NCI-H2196 treated with DMSO at 0.1 percent for 48 hours (cell line): ENCODE data around the gene SLC2A10.

ENCODE experiments used
- DNase-seq: peaks from one replicate; lab custom pipeline; 2025; ENCODE audit not compliant: unreplicated experiment; lab: John Stamatoyannopoulos, UW

Gene SLC2A10

DNA sequence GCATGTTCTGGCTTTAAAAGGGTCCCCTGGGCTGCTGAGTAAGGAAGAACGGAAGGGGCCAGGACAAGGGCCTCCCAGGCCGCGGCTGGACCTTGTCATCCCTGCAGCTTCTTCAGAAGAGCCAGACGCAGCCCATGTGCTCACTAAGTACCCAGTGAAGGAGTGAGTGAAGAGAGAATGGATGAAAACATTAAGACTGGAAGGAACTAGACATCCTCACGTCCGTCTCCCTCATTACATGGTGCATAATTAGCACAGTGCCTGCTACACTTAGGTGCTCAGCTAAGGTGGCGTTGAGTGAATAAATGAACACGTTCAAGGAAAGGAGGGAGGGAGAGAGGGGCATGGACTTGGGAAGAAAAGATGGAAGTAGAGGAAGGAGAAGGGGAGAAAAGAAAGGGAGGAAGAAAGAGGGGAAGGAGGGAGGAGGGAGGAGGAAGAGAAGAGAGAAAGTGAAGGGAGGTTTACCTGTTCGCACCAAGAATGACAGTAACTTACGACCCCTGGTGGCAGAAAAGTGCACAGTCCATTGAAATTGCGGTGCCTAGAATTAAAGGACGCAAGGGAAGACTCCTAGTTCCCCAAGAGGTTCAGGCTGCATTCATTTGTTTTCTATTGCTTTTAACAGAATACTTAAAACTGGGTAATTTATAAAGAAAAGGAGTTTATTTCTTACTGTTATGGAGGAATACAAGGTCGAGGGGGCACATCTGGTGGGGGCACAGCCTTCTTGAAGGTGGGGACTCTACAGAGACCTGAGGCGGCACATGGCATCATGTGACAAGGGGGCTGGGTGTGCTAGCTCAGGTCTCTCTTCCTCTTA, 28.2 kb upstream of the SLC2A10 start:
- DNase-seq = peak; percentile 51

DNA sequence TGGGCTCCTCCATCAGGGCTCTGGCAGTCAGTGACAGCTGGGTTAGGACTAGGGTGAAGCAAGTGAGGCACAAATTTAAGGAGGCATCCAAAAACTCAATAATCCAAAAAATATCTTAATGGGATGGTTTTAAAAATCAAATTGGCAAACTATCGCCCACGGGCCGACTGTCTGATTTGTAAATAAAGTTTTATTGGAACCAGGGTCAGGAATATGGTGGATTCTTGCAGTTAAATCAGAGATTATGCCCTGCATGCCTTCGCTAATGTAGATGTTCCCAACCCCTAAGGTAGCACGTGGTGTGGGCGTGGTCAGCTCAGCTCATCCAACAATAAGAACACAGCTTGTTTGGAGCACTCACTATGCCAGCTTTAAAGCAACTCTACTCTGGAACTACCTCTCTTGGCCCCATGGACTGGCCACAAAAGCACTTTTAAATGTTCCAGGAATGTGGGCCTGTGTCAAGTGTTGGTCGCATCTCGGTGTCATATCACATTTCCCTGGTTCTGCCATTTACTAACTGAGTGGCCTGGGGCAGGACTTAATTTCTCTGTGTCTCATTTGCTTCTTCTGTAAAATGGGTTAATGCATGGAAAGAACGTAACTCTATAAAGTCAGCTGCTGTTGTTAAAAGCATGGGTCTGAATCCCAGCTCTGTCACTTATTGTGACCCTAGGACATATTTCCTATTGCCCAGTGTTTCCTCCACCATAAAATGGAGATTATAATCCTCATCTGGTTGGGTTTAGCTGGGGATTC, 27.2 kb upstream of the SLC2A10 start:
- no peak for DNase-seq

- DNase-seq = no peak
Measured at GRCh38 chr20:46683011-46683667, 26.3 kb upstream of the SLC2A10 start.

- no peak for DNase-seq
Measured at GRCh38 chr20:46683668-46683938, 25.8 kb upstream of the SLC2A10 start.

DNA sequence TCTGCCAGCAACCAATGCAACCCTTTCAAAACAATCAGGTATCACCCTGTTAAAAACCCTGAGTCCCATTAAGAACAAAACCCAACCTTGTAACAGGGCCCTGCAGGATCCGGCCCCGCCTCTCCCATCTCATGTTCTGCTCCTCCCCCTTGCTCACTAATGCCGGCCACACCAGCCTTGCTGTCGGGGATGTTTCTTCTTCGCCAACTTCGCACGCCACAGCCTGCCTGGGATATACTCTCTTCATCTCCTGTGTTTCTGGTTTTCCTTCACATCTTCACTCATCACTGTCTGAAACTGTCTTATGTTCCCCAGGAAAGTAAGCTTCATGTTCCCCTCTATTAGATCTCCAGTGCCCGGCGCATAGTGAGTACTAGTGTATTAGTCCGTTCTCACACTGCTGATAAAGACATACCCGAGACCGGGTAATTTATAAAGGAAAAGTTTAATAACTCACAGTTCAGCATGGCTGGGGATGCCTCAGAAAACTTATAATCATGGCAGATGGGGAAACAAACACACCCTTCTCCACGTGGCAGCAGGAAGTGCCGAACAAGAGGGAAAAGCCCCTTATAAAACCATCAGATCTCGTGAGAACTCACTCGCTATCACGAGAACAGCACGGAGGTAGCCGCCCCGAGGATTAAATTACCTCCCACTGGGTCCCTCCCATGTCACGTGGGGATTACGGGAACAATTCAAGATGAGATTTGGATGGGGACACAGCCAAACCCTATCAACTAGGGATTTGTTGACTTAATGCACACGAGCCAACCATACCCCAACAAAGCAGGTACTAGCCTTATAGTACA, 25.3 kb upstream of the SLC2A10 start:
- DNase-seq = no peak

DNA sequence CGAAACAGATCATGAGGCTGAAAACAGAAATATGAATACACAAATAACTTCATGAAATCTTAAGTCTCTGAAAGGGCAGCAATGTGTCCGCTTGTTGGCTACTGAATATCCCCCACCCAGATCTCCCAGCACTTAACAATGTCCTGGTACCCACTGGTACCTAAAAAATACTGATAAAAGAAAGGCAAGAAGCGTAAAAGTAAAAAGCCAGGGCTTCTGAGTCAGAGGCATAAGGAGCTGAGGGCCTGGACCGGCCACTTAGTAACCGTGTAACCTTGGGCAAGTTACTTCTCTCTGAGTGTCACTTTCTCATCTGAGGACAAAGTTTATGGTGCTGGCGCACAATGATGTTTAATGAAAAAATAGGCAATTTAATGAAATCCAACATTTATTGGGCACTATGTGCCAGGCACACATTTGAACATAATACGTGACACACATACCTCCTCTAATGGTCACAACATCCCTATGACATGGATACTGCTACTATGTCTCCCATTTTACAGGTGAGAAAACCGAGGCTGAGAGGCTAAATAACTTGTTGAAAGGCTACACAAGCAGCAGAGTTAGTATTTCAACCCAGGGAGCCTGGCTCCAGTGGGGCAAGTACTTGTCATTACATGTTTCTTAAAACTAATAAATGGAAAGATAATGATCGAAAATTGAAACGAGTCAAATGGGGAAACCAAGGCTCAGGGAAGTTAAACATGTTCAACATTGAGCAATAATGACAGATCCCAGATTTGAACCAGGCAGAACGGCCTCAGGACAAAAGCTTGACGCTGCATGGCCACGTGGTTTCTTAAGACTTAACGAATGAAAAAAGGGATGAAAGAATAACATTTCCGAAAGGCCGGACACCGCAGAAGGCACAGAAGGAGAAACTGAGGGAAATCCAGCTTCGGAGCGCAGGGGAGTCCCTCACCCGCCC, 21.0 kb upstream of the SLC2A10 start:
- DNase-seq = no peak

- peak; percentile 89 for DNase-seq
Measured at GRCh38 chr20:46689082-46689753, 20.2 kb upstream of the SLC2A10 start, which contains the start of gene TP53RK. Gene TP53RK, minus strand, starts transcription at chr20:46689444. Its CDS starts 30 bp downstream, at chr20:46689414.

DNA sequence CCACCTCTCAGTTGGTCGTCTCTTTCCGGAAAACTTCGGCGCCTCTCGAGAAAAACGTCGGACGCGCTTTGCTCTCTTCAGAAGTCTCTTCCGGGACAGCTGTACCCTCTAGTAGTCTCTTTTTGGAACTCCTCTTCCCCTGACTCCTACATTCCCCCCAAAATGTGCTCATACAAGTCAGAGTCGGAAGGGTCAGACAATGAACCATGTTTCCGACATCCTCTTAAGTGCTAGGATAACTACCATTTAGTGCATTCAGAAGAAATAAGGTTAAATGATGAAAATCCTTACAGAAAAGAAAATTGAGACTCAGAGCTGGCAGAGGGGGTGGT, 19.7 kb upstream of the SLC2A10 start:
- DNase-seq = no peak

DNA sequence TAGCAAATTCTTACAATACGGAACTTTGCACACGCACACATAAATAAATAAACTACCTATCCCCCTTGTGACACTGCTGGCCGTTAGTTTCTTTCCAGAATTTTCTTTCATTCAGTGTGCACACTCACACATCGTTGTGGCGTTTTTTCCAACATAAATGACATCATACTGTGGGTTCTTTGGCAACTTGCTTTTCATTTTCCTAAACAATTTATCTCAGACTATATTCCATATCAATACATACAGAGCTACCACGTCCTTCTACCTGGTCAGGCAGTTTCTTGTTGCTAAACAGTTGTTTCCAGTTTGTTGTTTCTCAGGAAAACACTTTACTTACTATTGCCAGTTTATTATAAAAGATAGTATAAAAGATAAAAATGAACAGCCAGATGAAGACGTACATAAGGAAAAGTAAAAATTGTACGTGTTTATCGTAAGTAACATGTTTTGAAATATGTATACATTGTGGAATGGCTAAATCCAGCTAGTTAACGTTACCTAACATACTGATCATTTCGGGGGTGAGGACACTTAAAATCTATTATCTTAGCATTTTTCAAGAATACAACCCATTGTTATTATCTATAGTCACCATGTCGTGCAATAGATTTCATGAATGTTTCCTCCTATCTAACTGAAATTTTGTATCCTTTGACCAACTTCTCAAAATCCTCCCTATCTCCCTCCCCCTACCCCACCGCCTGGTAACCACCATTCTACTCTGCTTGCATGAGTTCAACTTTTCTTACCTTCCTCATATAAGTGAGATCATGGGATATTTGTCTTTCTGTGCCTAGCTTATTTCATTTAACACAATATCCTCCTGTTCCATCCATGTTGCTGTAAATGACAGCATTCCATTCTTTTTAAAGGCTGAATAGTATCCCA, 19.0 kb upstream of the SLC2A10 start:
- no peak for DNase-seq

DNA sequence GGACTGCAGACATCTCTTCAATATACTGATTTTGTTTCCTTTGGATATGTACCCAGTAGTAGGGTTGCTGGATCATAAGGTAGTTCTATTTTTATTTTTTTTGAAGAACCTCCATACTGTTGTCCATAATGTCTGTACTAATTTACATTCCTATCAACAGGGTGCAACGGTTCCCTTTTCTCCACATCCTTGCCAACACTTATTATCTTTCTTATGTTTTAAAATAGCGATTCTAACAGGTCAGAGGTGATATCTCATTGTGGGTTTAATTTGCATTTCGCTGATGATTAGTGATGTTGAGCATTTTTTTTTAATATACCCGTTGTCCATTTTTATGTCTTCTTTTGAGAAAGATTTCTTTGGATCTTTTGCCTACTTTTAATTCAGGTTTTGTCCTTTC, 18.3 kb upstream of the SLC2A10 start:
- DNase-seq = no peak

DNA sequence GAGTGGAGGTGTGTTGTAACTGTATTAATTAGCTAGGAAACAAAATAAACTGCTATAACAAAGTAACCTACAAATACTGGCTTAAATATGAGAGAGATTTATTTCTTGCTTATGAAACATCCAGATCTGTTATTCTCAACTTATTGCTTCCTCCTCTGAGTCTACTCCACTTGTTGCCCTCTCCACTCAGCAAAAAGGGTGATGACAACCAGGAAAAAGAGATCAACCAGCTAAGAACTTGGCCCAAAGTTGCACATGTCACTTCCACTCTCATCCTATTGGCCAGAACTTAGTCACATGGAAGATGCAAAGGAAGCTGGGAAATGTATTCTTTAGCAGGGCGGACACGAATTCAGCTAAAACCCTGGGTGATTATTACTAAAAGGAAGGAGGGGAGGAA, 15.0 kb upstream of the SLC2A10 start:
- peak; percentile 23 for DNase-seq

DNA sequence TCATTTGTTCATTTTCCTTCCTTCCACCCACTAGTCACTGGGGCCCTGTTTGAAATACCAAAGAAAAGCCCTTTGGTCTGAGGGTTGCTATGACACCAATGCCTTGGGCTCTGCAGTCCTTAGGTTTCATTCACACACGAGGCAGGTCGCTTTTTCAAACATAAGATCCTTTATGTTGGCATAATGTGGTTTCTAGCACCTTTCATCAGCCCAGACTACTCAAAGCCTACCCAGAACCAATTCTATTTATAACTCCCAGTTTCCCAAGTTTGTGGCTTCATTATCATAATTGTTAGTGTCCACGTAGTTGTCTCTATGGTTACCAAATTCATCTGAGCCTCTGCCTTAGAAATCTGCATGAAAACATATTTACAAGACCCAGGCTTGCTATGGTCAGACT, 13.6 kb upstream of the SLC2A10 start:
- peak; percentile 10 for DNase-seq

GRCh38 chr20:46696791-46697279, 12.6 kb upstream of the SLC2A10 start:
- DNase-seq = no peak

GRCh38 chr20:46698788-46699187, 10.7 kb upstream of the SLC2A10 start:
- no peak for DNase-seq

DNA sequence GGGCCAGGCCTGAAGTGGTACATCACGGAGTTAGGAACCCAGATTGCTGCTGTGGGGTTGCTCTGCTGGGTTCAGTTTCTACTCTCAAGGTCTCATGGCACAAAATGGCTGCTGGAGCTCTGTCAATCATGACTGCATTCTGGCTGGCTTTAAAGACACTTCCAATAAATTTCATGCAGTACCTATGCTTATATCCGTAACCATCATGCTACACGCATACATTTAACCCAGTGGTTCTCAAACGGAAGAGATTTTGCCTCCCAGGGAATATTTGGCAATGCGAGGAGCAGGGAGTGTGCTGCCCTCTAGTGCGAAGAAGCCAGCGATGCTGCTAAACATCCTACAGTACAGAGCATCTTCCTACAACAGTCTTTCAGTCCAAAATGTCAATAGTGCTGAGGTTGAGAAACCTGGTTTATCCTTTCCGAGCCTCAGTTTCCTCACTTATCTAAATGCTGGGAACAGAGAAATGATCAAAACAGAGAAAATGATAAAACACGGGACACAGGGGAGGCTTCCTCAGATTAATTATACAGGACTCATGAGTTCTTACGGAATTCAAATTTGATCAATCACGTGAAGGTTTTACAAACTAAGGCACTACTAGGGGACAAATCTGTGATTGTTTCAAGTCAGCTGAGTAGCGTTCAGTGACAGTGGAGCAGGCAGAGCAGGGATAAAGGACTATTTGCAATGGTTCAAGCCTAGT, 9.6 kb upstream of the SLC2A10 start:
- DNase-seq = no peak

DNA sequence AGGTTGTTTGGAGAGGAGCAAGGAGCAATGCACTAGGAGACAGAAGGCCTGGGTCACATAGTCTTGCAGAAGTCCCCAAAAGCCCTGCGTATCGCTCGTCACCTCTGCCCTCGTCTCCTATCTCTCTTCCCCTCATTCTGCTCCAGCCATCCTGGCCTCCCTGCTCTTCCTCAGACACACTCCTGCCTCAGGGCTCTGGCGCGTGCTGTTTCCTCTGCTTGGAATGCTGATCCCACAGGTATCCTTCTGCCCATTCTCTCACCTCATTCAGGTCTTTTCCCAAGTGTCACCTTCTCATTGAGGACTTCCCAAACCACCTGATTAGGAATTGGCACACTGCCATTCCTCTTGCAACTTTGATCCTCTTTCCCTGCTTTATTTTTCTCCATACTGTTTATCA, 9.0 kb upstream of the SLC2A10 start:
- no peak for DNase-seq

GRCh38 chr20:46701057-46701456, 8.4 kb upstream of the SLC2A10 start:
- no peak for DNase-seq

- no peak for DNase-seq
Measured at GRCh38 chr20:46701556-46701955, 7.9 kb upstream of the SLC2A10 start.
